Colonic mucosa (tissue), 4 donors: ENCODE data around the gene PROSER2. TPM values are rescaled to one million over a fixed set of nuclear protein-coding genes. Genes with fewer than 3 reads are reported as not detected.

Source experiments
- DNase-seq: peaks from one replicate; pipeline ENCODE4 v3.0.0-alpha.2; 2020
- H3K27ac ChIP-seq: fragments of 200-600 bp; one replicate; pipeline ENCODE4 v1.8.0; 2021
- H3K27me3 ChIP-seq: fragments of 200-600 bp; one replicate; pipeline ENCODE4 v1.8.0; 2021
- H3K36me3 ChIP-seq: fragments of 200-600 bp; one replicate; pipeline ENCODE4 v1.8.0; 2021
- H3K4me1 ChIP-seq: fragments of 200-600 bp; one replicate; pipeline ENCODE4 v1.8.0; 2021; ENCODE audit warnings: mild to moderate bottlenecking
- H3K4me3 ChIP-seq: fragments of 200-600 bp; one replicate; pipeline ENCODE4 v1.8.0; 2021
- H3K9ac ChIP-seq, 2 donors: one replicate each; pipeline ENCODE4 v1.7.0; 2013; ENCODE audit warnings: control low read depth in 2 of 2, low read depth in 2 of 2, low read length in 2 of 2
- H3K9me3 ChIP-seq: fragments of 200-600 bp; one replicate; pipeline ENCODE4 v1.8.0; 2021
- intact Hi-C: fragments of 100-400 bp; cut with DNase I; formaldehyde crosslinking; loops from one replicate; pipeline ENCODE4 v1.14.1; 2022
- total RNA-seq, 2 donors: library from RNA; stranded (reverse); fragmentation: NEBNext Ultra II Directional in 1 of 2; extraction: Animal tissue kit (Norgen Biotek cat#: 25700) in 1 of 2; gene quantifications; one replicate each; pipeline ENCODE4 v1.2.1, GENCODE V29; 2021
- TF ChIP-seq, protein P1 (sequence below): fragments of 200-600 bp; IDR thresholded peaks from one replicate; pipeline ENCODE4 v1.8.0; 2022; ENCODE audit warnings: antibody characterized with exemption, mild to moderate bottlenecking
- donor health status: healthy.
- donor health status: DM: no; HTN: no; CAD: no.
- donor health status: DM: no; HTN: no; CAD: no.

The PROSER2 gene
- total RNA-seq, 2 donors from 2014 or later, result 12.9 to 16.2 TPM

DNA sequence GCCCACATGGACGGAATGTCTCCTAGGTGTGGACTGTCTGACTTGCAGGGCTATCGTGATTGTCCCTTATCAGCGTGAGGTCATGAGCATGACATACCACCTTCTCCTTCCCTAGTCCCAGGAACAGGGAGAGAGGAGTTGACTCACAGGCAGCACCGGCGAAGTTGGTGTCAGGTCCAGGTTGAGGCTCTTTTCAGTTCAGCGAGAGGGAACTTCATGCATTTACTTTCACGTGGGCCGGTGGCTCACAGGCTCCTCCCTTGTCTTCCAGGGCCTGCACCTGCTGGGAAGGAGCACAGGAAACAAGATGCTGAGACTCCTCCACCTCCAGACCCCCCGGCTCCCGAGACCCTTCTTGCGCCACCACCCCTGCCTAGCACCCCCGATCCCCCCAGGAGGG is 46.1 kb downstream of the PROSER2 start:
- DNase-seq, result no peak
- H3K9ac ChIP-seq, result no peak overlapping the region
- TF ChIP-seq, protein P1, sequence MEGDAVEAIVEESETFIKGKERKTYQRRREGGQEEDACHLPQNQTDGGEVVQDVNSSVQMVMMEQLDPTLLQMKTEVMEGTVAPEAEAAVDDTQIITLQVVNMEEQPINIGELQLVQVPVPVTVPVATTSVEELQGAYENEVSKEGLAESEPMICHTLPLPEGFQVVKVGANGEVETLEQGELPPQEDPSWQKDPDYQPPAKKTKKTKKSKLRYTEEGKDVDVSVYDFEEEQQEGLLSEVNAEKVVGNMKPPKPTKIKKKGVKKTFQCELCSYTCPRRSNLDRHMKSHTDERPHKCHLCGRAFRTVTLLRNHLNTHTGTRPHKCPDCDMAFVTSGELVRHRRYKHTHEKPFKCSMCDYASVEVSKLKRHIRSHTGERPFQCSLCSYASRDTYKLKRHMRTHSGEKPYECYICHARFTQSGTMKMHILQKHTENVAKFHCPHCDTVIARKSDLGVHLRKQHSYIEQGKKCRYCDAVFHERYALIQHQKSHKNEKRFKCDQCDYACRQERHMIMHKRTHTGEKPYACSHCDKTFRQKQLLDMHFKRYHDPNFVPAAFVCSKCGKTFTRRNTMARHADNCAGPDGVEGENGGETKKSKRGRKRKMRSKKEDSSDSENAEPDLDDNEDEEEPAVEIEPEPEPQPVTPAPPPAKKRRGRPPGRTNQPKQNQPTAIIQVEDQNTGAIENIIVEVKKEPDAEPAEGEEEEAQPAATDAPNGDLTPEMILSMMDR, result no peak
- H3K4me3 ChIP-seq, result no peak overlapping the region
- H3K36me3 ChIP-seq, result no peaks in the 10 kb centered on the region
- H3K4me1 ChIP-seq, result no peaks in the 10 kb centered on the region
- H3K27me3 ChIP-seq, result no peaks in the 10 kb centered on the region
- intact Hi-C loops, result no loop called here
- no peak overlapping the region for H3K27ac ChIP-seq
- H3K9me3 ChIP-seq, result no peaks in the 10 kb centered on the region

DNA sequence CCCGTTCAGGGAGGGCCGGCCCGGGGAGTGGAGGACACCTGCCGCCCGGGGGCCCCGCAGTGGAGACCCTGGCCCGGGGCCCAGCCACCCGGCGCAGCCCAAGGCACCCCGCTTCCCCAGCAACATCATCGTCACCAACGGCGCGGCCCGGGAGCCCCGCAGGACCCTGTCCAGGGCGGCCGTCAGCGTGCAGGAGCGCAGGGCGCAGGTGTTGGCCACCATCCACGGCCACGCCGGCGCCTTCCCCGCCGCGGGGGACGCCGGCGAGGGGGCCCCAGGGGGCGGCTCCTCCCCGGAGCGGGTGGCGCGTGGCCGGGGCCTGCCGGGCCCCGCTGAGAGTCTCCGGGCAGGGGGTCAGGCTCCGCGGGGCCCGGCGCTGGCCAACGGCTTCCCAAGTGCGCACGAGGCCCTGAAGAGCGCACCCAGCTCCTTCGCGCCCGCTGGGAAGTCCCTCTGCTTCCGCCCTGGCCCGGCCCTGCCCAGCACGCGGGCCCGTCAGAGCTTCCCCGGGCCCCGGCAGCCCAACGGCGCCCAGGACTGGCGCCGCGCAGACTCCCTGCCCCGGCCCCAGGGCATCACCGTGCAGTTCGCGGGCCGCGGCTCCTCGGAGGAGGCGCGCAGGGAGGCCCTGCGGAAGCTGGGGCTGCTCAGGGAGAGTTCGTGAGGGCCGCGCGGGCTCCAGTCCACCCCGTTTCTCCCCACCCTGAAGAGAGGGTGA is 46.7 kb downstream of the PROSER2 start:
- TF ChIP-seq, protein P1, result no peak
- Histone ChIP-seq H3K4me1 (peaks cover 3% of the 10 kb centered on the region), H3K27ac (no peak overlapping the region), H3K4me3 (no peak overlapping the region), H3K36me3 (no peaks in the 10 kb centered on the region), H3K9me3 (no peaks in the 10 kb centered on the region), H3K27me3 (no peaks in the 10 kb centered on the region), H3K9ac (no peak overlapping the region)
- DNase-seq, result no peak
- intact Hi-C loops, result no loop called here

DNA sequence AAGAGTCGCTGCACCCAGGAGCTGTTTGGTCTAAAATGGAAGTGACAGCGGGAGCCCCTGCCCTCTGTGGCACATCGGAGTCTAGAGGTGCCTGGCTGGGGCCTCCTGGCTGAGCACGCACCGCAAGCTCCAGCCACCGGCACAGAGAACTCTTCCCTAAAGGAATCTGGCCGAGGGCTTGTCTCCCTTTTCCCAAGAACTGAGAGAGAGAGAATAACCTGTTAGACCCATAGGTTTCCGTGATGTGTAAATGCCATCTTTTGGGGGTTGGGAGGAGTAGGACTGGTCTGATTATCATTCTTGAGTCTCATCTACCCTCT is 47.3 kb downstream of the PROSER2 start:
- Histone ChIP-seq H3K9ac (no peak overlapping the region), H3K4me3 (no peak overlapping the region), H3K27me3 (no peaks in the 10 kb centered on the region), H3K9me3 (no peaks in the 10 kb centered on the region), H3K36me3 (no peaks in the 10 kb centered on the region), H3K27ac (no peak overlapping the region), H3K4me1 (peaks cover 8% of the 10 kb centered on the region)
- no peak for DNase-seq
- intact Hi-C loops, result no loop called here
- TF ChIP-seq, protein P1, result no peak

DNA sequence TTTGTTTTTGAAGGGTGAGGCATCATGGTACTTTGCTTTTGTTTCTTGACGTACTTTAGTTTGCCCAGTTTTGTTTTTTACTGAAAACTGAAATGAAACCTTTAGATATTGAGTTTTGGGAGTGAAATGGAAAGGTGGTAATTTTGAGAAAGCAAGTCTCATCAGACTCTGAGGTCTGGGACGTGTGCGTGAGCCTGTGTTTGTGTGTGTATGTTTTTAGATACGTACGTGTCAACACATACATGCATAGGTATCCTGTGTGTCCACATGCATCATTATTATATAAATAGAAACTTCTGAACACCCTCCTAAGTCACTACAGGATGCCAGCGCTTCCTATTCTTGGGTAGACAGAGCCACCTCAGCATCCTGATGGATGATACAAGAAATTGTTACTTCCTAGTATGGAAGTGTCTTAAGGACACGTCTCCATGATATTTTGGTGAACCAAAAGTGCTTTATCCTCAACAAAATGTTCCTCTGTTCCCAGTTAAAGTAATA is 47.8 kb downstream of the PROSER2 start:
- Histone ChIP-seq H3K9me3 (no peaks in the 10 kb centered on the region), H3K9ac (no peak overlapping the region), H3K4me1 (peaks cover 11% of the 10 kb centered on the region), H3K27ac (no peak overlapping the region), H3K4me3 (no peak overlapping the region), H3K27me3 (no peaks in the 10 kb centered on the region), H3K36me3 (no peaks in the 10 kb centered on the region)
- TF ChIP-seq, protein P1, result no peak
- intact Hi-C loops, result no loop called here
- DNase-seq, result no peak

DNA sequence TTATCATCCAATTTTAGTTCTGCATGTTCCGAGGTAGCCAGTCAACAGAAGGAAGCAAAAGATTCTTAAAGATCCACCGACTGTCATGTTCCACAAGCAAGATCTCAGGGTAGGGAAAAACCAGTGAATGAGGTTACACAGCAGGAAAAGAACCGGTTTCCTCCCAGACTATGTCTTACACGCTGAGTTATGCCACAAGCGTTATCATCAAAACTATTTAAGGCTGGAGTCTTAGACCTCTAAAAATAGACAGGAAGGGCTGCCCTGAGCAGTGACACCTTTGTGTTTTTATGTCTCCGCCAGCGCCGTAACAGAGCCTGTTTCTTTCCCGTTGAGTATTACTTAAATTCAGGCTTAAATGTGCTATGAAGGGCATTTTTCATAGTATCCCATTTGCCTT is 48.3 kb downstream of the PROSER2 start:
- Histone ChIP-seq H3K36me3 (no peaks in the 10 kb centered on the region), H3K9ac (no peak overlapping the region), H3K27ac (no peak overlapping the region), H3K4me3 (no peak overlapping the region), H3K27me3 (no peaks in the 10 kb centered on the region), H3K4me1 (peaks cover 11% of the 10 kb centered on the region), H3K9me3 (no peaks in the 10 kb centered on the region)
- DNase-seq, result no peak
- intact Hi-C loops, result no loop called here
- TF ChIP-seq, protein P1, result no peak
